GM21786 (cell line): ENCODE measurements around the gene IL1R2.

Experiments
- ATAC-seq: cut with Tn5 transposase; IDR thresholded peaks from one replicate; pipeline ENCODE4 v1.9.1; 2021; ENCODE audit not compliant: unreplicated experiment

The IL1R2 gene

GRCh38 chr2:101974663-101975062 is 17.1 kb upstream of the IL1R2 start:
- ATAC-seq = no peak

DNA sequence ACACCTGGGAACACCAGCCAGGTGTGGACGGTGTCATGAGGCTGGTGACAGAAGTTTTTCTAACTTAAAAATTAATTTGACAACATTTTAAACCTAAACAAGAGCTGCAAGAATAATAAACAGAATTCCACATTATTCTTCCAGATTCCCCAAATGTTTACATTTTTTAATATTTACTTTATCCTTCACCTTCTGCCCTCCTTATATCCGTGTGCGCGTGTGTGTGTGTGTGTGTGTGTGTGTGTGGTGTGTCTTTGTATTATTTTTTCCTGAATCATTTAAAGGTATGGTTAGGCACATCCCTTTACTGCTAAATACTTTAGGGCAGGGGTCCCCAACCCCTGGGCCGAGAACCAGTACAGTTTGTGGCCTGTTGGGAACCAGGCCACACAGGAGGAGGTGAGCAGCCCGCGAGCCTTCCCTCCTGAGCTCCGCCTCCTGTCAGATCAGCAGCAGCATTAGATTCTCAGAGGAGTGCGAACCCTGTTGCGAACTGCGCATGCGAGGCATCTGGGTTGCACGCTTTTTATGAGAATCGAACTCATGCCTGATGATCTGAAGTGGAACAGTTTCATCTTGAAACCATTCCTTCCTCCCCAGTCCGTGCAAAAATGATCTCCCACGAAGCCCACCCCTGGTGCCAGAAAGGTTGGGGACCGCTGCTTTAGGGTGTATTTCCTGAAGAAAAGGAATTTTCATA is 16.4 kb upstream of the IL1R2 start:
- no peak for ATAC-seq

DNA sequence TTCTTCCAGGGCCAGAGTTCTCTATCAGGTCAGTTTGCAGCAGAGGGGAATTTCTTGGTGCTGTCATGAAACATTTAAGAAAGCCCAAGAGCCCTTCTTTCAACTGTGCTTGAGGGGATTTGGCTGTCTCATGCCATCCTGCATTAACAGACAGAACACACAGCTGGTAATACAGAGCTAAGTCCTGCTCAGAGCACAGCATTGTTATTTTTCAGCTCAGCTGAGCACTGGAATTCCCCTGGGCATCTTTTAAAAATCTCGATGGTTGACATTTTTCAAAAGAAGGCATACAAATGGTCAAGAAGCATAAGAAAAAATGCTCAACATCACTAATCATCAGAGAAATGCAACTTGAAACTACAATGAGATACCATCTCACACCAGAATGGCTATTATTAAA is 14.9 kb upstream of the IL1R2 start:
- ATAC-seq = no peak

- ATAC-seq = no peak
Measured at GRCh38 chr2:101980368-101980767, 11.4 kb upstream of the IL1R2 start.

GRCh38 chr2:101981066-101981465 is 10.7 kb upstream of the IL1R2 start:
- ATAC-seq = no peak

DNA sequence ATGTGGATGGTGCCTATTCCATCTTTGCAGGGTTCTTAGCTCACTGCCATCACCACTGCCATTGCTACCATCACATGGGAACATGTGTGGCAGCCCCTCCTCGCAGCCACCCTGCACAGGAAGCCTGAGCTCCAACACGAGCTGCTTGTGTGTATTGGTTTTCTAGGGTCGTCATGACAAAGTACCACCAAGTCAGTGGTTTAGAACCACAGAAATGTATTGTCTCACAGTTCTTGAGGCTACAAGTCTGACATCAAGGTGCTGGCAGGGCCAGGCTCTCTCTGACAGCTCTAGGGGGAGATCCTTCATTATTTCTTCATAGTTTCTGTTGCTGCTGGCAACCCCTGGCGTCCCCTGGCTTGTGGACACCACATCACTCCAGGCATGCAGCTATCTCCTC is 10.3 kb upstream of the IL1R2 start:
- no peak for ATAC-seq

DNA sequence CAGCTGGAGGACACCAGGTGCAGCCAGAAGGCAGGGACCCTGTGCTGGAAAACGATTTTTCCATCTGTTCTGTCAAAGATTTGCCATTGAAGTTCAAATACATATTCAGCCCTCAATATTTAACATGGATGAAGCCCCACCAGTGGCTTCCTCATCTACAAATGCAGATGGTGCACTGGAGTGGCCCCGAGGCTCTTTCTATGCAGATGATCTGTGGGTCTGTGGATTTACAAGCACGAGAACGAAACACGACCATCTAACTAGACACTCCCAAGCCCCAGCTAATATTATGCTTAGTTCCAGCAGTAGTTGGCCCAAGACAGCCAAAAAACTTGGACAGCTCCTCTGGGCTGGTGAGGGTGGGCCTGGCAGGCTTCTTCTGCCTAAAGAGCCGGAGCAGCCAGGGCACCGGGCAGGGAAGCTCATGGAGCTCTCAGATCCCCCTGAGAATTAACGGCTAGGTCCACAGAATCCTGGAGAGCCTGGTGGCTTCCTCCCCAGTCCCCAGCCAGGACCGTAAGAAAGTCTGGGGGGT is 9.2 kb upstream of the IL1R2 start:
- ATAC-seq = no peak

GRCh38 chr2:101983486-101983885 is 8.3 kb upstream of the IL1R2 start:
- no peak for ATAC-seq

DNA sequence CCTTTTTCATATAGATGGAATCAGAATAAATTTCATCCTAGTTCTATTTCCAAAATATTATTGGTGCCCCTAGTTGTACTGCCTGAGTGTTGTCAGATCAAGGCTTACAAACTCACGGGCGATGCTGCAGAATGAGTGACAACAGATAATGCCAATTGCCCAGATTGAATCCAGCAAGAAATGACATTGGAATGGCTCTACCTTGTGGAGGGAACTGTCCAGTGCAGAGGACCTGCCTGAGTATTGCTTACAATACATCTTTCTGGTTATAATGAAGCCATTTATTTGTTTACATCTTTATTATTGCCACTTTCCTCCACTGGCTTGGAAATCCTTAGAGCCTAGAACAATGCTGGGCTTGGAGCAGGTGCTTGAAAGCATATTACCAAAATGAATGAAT is 7.8 kb upstream of the IL1R2 start:
- ATAC-seq = no peak

- no peak for ATAC-seq
Measured at GRCh38 chr2:101984656-101985055, 7.1 kb upstream of the IL1R2 start.

GRCh38 chr2:101985101-101985792 is 6.5 kb upstream of the IL1R2 start:
- no peak for ATAC-seq

DNA sequence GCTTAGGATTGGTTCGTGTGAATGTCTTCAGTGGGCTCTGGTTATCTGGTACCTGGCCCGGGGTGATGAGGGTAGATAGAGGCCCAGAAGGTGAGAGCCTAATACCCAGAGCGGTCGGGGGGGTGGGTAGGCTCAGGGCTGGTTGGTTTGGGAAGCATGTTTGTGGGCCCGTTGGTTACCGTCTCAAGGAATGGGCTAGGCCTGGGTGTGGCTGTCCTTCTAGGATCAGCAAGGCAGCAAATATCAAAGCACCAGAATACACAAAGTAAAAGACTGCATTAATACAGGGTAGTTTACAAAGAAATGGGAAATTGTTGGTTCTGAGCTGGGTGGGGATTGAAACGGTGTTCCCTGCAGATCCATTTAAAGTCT is 6.0 kb upstream of the IL1R2 start:
- ATAC-seq = no peak

GRCh38 chr2:101986376-101986775 is 5.4 kb upstream of the IL1R2 start:
- no peak for ATAC-seq

- no peak for ATAC-seq
Measured at GRCh38 chr2:101986804-101987740, 4.7 kb upstream of the IL1R2 start.

- ATAC-seq = no peak
Measured at GRCh38 chr2:101987832-101988231, 3.9 kb upstream of the IL1R2 start.

DNA sequence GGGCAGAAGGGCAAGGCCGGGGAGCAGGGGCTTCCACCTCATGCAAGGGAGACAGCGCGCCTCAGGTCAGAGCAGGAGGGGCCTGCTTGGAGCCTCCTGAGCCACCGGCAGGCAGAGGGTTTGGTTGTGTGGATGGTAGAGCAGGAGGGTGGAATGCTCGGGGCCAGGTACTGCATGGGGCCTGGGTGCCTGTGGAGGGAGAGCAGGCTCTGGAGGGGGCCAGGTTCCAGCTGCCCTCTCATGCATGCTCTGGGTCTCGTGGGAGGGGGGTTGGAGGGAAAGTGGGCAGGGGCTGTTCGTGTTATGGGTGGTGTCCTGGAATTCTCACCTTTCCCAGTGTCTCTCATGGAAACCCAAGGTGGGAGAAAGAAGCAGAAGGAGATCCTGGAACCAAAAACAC is 3.2 kb upstream of the IL1R2 start:
- ATAC-seq = no peak

DNA sequence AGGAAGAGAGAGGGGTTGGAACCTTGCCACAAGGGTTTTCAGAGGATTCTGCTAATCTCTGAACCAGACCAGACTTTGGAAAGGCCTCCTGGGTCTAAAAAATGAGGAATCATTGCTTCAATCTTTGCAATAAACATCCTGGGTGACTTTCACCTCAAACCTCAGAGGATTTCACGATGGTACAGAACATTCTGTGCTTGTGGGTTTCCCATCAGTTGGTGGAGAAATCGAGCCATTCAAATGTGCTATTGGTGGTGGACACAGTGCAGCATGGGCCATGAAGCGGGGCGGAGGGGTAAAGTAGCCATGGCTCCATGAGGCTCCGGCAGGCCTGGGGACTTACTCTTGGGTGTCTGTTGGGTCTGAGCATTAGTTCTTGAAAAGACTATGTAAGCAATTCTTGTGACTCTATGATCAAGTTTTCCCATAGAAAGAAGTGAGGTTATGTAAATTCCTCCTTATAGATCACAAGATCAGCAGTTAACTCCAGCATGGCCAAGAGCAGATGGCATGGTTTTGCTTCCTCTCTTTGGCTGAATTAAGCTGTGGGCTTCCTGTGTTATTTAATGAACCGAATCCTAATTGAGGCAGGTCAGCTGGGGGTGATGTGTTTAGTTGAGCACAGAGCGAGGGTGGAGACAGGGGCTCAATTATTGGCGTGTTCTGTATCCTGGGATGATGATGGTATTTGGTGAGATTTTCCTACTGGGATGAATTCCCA is 1.9 kb upstream of the IL1R2 start:
- ATAC-seq = no peak

DNA sequence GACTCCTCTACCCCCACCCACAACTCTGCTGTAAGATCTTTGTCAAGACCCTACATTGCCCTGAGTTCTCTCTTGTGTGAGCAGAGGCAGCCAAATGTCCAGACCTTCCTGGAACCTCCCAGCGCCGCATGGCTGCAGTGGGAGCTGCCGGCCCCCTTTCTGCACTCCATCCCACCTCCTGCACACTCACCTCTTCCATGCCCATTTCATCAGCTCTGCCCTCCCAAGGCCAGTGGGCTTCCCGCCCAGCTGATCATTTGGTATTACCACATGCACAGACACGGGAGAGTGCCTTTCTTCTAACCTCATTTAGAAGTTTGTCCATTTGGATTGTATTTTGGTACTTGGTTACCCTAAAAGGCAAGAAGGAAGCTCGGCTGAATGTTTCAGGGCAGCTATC is 2.0 kb downstream of the IL1R2 start:
- ATAC-seq = no peak

GRCh38 chr2:101995019-101995418 is 3.3 kb downstream of the IL1R2 start:
- no peak for ATAC-seq

DNA sequence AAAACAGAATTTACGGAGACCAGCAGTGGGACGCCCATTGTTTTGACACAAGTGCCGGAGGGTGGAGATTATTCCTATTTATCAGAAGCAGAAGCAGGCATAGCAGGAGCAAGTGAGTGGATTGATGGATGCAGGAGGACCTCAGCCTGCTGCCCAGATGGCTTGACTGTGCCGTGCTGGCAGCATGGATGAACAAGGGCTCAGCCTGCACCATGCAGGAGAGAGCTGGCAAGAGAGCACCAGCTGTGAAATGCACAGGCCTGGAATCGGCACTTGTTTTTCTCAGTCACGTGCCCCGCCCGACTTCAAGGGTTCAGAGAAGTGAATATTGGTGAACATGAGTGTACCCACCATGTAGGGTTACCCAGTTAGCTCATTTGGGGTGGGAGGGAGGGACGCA is 4.0 kb downstream of the IL1R2 start:
- ATAC-seq = no peak

DNA sequence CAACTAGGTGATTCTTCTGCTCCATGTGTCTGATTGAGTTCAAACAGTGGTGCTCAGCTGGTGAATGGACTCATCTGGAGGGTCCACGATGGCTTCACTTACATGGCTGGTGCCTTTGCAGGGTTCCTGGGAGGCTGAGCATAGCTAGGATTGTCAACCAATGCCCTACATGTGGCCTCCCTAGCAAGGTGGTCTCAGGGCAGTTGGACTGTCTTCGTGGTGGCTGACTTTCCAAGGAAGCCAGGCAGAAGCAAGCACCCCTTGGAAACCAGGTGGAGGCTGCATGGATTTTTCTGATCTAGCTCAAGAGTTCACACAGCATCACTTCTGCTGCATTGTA is 6.8 kb downstream of the IL1R2 start:
- ATAC-seq = no peak
